A549 (cell line): ENCODE results near the gene SLC9C1. TPM values are rescaled to one million over a fixed set of nuclear protein-coding genes. Genes with fewer than 3 reads are reported as not detected.

Source experiments
- ATAC-seq, 2 experiments: fragments of 200-7000 bp in 1 of 2; fragments of >200 bp in 1 of 2; cut with Nextera tagmentation in 1 of 2; cut with Tn5 transposase in 1 of 2; 3 replicates each; pipeline versions ENCODE4 v1.8.0 to v1.9.1; 2018 to 2020; ENCODE audit warnings: mild to moderate bottlenecking in 1 of 2, moderate library complexity in 1 of 2
- CTCF ChIA-PET: fragments of 300-600 bp; sonication (Branson Sonifier 250); formaldehyde crosslinking; extraction: SDS; loops from one replicate; lab custom pipeline; 2021; ENCODE audit warnings: antibody characterized with exemption, inconsistent platforms; lab: Yijun Ruan, JAX
- POLR2A ChIA-PET: fragments of 350-600 bp; formaldehyde crosslinking; extraction: SDS; loops from one replicate; lab custom pipeline; 2021; ENCODE audit warnings: antibody characterized with exemption, inconsistent platforms; lab: Yijun Ruan, JAX
- DNase-seq, 2 experiments: peaks; one replicate each; pipeline versions ENCODE4 v3.0.0 to v3.0.0-alpha.2; 2011 to 2016; ENCODE audit warnings: low read depth in 1 of 2, low spot score in 1 of 2
- FAIRE-seq: peaks from 2 replicates; lab custom pipeline; 2011; peaks lifted over from hg19 to GRCh38; lab: Jason Lieb, UNC
- H3K27ac ChIP-seq, 2 experiments: fragments of >200 bp; sonication (Bioruptor Twin); formaldehyde crosslinking; 3 replicates each; pipeline ENCODE4 v1.5.1; 2016 to 2017
- H3K4me1 ChIP-seq: fragments of >200 bp; sonication (Bioruptor Twin); formaldehyde crosslinking; 3 replicates; pipeline ENCODE4 v1.6.1; 2016
- H3K4me2 ChIP-seq: fragments of >200 bp; sonication (Bioruptor Twin); formaldehyde crosslinking; 3 replicates; pipeline ENCODE4 v1.6.1; 2016
- H3K4me3 ChIP-seq: fragments of >200 bp; sonication (Bioruptor Twin); formaldehyde crosslinking; 3 replicates; pipeline ENCODE4 v1.5.1; 2016
- H3K9me3 ChIP-seq: fragments of >200 bp; sonication (Bioruptor Twin); formaldehyde crosslinking; 3 replicates; pipeline ENCODE4 v1.6.1; 2016
- CBX8 ChIP-seq: fragments of 200-600 bp; sonication (generic); IDR thresholded peaks from 2 replicates; pipeline ENCODE4 v1.6.1; 2016
- CHD2 ChIP-seq: fragments of 150-350 bp; IDR thresholded peaks from 2 replicates; pipeline ENCODE4 v1.6.1; 2014; ENCODE audit warnings: low read length; ENCODE audit not compliant: partially characterized antibody
- CTCF ChIP-seq: fragments of >200 bp; sonication (Bioruptor Twin); formaldehyde crosslinking; IDR thresholded peaks from 3 replicates; pipeline ENCODE4 v1.5.1; 2016
- EHMT2 ChIP-seq: fragments of 200-600 bp; sonication (generic); IDR thresholded peaks from 2 replicates; pipeline ENCODE4 v1.6.1; 2016; ENCODE audit warnings: antibody characterized with exemption, low read depth, mild to moderate bottlenecking, moderate library complexity
- EP300 ChIP-seq, 2 experiments: fragments of >200 bp; sonication (Bioruptor Twin); formaldehyde crosslinking; IDR thresholded peaks; 2 replicates in 1 of 2; 3 replicates in 1 of 2; pipeline ENCODE4 v1.6.1; 2016 to 2017
- FOSL2 ChIP-seq, 2 experiments: fragments of 450-650 bp in 1 of 2; fragments of >200 bp in 1 of 2; sonication (Bioruptor Twin) in 1 of 2; formaldehyde crosslinking; IDR thresholded peaks; 2 replicates each; pipeline versions ENCODE4 v1.5.0 to v1.6.1; 2016 to 2020; ENCODE audit warnings: mild to moderate bottlenecking in 1 of 2, moderate library complexity in 1 of 2
- HOXA7 ChIP-seq: fragments of 250-450 bp; sonication (Bioruptor Pico); IDR thresholded peaks from 2 replicates; pipeline ENCODE4 v1.5.0; 2020; ENCODE audit warnings: mild to moderate bottlenecking, moderate library complexity
- HOXB13 ChIP-seq: fragments of 250-450 bp; sonication (Bioruptor Pico); IDR thresholded peaks from 2 replicates; pipeline ENCODE4 v1.5.0; 2020; ENCODE audit warnings: low read depth, mild to moderate bottlenecking, moderate library complexity
- HOXB5 ChIP-seq: fragments of 250-450 bp; sonication (Bioruptor Pico); IDR thresholded peaks from 2 replicates; pipeline ENCODE4 v1.5.0; 2020; ENCODE audit warnings: mild to moderate bottlenecking, moderate library complexity
- KDM1A ChIP-seq: fragments of 200-600 bp; sonication (generic); IDR thresholded peaks from 2 replicates; pipeline ENCODE4 v1.6.1; 2016; ENCODE audit warnings: low read depth, mild to moderate bottlenecking
- NPAS2 ChIP-seq: fragments of 250-450 bp; sonication (Bioruptor Pico); IDR thresholded peaks from 2 replicates; pipeline ENCODE4 v1.8.0; 2022; ENCODE audit warnings: mild to moderate bottlenecking, moderate library complexity, borderline replicate concordance
- PHF8 ChIP-seq: fragments of 200-600 bp; sonication (generic); IDR thresholded peaks from 2 replicates; pipeline ENCODE4 v1.6.1; 2016; ENCODE audit warnings: low read depth, mild to moderate bottlenecking, antibody characterized with exemption, moderate library complexity, borderline replicate concordance
- RARB ChIP-seq: fragments of 250-450 bp; sonication (Bioruptor Pico); IDR thresholded peaks from 2 replicates; pipeline ENCODE4 v1.8.0; 2021; ENCODE audit warnings: mild to moderate bottlenecking, moderate library complexity
- RFX5 ChIP-seq: fragments of 450-650 bp; IDR thresholded peaks from 2 replicates; pipeline ENCODE4 v1.7.1; 2014; ENCODE audit warnings: antibody characterized with exemption, mild to moderate bottlenecking, moderate library complexity
- SMC3 ChIP-seq: fragments of >200 bp; sonication (Bioruptor Twin); formaldehyde crosslinking; IDR thresholded peaks from 3 replicates; pipeline ENCODE4 v1.6.1; 2018; ENCODE audit warnings: inconsistent platforms
- TFCP2L1 ChIP-seq: fragments of 250-450 bp; sonication (Bioruptor Pico); IDR thresholded peaks from 2 replicates; pipeline ENCODE4 v1.5.0; 2021; ENCODE audit warnings: mild to moderate bottlenecking
- TP53 ChIP-seq: fragments of 250-450 bp; sonication (Bioruptor Pico); IDR thresholded peaks from 2 replicates; pipeline ENCODE4 v1.5.0; 2021; ENCODE audit warnings: mild to moderate bottlenecking, moderate library complexity
- ZFP36 ChIP-seq: fragments of 450-650 bp; IDR thresholded peaks from 2 replicates; pipeline ENCODE4 v1.6.1; 2014; ENCODE audit warnings: borderline replicate concordance; ENCODE audit not compliant: partially characterized antibody
- ZSCAN20 ChIP-seq: fragments of 250-450 bp; sonication (Bioruptor Pico); IDR thresholded peaks from 2 replicates; pipeline ENCODE4 v1.8.0; 2022; ENCODE audit warnings: mild to moderate bottlenecking, moderate library complexity
- WGBS: methylation state at CpG from one replicate; pipeline ENCODE4 v1.1.6; 2017; ENCODE audit errors: missing lambda C conversion rate; 5-methylcytosine and 5-hydroxymethylcytosine counted together
- polyA plus RNA-seq, 4 experiments: library from polyadenylated mRNA; depleted of rRNA in 3 of 4; stranded (reverse); fragments of >200 nt; fragmentation: RNase III in 1 of 4; extraction: RNeasy Plus Mini Kit Qiagen cat#74134 plus additional on column Dnase treatment in 1 of 4; gene quantifications; 2 replicates in 3 of 4; 3 replicates in 1 of 4; pipeline ENCODE4 v1.2.3, GENCODE V29; 2011 to 2017
- TF ChIP-seq, protein P1 (sequence below): IDR thresholded peaks from 2 replicates; pipeline ENCODE4 v1.6.1; 2012; ENCODE audit warnings: low read depth, borderline replicate concordance

SLC9C1 gene
- polyA plus RNA-seq, 2 of the 4 experiments (the other 2 are of a cell fraction) = not detected

GRCh38 chr3:112121577-112122547 is 172.2 kb downstream of the SLC9C1 start:
- ChIA-PET POLR2A (no interaction called here), CTCF (interaction anchor here (0.8 to 1.0 kb wide), 3 partner anchors 10 to 17 kb away, joined by 3 to 9 read pairs (median 3); no protein-coding TSS in a partner anchor)
- DNase-seq (no peak), FAIRE-seq (no peak), ATAC-seq (no peak)
- no peak overlapping the region for H3K4me3 ChIP-seq
- no peak overlapping the region for H3K27ac ChIP-seq
- no peaks in the 10 kb centered on the region for H3K9me3 ChIP-seq
- 85% methylated on average over 2 of the region's 2 CpGs for WGBS
- H3K4me1 ChIP-seq = no peaks in the 10 kb centered on the region
- no peak for TF ChIP-seq HOXA7
- no peak for TF ChIP-seq HOXB13 (CRISPR knock-in tag)
- TF ChIP-seq, protein P1, sequence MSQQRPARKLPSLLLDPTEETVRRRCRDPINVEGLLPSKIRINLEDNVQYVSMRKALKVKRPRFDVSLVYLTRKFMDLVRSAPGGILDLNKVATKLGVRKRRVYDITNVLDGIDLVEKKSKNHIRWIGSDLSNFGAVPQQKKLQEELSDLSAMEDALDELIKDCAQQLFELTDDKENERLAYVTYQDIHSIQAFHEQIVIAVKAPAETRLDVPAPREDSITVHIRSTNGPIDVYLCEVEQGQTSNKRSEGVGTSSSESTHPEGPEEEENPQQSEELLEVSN = no peak
- H3K4me2 ChIP-seq = no peak overlapping the region

DNA sequence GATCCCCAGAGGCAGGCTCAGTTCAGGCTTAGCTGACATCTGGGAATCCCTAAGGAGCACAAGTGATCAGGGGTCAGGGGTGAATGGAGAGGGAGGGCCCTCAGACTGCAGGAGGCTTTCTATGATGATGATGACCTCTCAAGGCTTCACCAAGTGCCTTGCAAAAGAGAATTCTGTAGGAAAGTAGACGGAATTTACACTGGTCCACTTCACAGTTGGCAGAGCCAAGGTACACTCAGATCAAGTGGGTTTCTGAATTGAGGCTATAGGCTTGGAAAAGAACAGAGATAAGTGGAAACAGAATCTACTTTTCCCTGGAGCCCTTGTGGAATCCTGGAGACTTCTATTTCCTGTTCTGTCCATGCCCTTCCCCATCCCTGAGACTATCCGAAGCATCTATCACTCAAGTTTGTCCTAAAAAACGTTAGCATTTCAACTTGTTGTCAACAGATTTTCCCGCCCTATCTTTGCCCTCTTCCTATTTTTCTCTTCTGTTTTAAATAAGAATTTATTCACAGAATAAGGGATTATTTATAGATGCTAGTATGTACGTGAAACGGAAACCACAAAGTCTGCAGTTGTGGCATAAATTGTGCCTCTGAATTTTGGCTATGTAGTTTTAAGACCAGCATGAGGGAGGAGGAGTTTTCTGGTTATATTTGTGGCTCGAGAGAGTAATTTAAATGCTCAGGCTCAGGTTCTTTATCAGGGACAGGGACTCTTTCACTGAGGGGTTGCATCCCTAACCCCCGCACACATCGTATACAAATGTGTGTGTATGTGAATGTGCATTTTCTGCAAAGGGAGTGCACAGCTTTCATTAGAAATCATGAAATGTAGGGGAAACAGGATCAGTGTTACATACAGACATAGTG is 173.8 kb downstream of the SLC9C1 start:
- no peak overlapping the region for H3K27ac ChIP-seq
- CTCF ChIA-PET = interaction anchor here (1.4 to 1.7 kb wide), 2 partner anchors 8 to 9 kb away, joined by 3 read pairs; no protein-coding TSS in a partner anchor
- TF ChIP-seq CHD2 = no peak
- TF ChIP-seq CTCF = no peak
- no peak for TF ChIP-seq NPAS2
- TF ChIP-seq KDM1A = no peak
- TF ChIP-seq SMC3 = no peak
- no peak for TF ChIP-seq CBX8
- TF ChIP-seq TFCP2L1 (CRISPR knock-in tag) = no peak
- TF ChIP-seq ZFP36 = no peak
- no peak for TF ChIP-seq PHF8
- no peak for TF ChIP-seq RFX5
- no peak for TF ChIP-seq EP300 (IDR thresholded peaks at IDR 0.05)
- no peak for TF ChIP-seq EHMT2
- TF ChIP-seq HOXB13 (CRISPR knock-in tag) = no peak
- no peak for TF ChIP-seq RARB (CRISPR knock-in tag)
- no peak for TF ChIP-seq ZSCAN20 (CRISPR knock-in tag)
- no peak for TF ChIP-seq HOXB5 (CRISPR knock-in tag)
- TF ChIP-seq TP53 (CRISPR knock-in tag) = no peak
- no peak for TF ChIP-seq FOSL2 (IDR thresholded peaks at IDR 0.05)
- no peak for TF ChIP-seq FOSL2 (CRISPR knock-in tag; IDR thresholded peaks at IDR 0.05)
- TF ChIP-seq, all 56 proteins: peak for 0
- FAIRE-seq = no peak
- ATAC-seq = no peak
- H3K4me1 ChIP-seq = no peaks in the 10 kb centered on the region
- DNase-seq = no peak
- H3K4me3 ChIP-seq = no peak overlapping the region
- no peak overlapping the region for H3K4me2 ChIP-seq
- no peaks in the 10 kb centered on the region for H3K9me3 ChIP-seq
- POLR2A ChIA-PET = no interaction called here
- 81% methylated on average over 9 of the region's 9 CpGs for WGBS
